Thoracic aorta (tissue), 2 donors: ENCODE measurements around the gene KLHL11. TPM values are rescaled to one million over a fixed set of nuclear protein-coding genes. Genes with fewer than 3 reads are reported as not detected.

ENCODE experiments used
- ATAC-seq: fragments of 150-250 bp; one replicate; pipeline ENCODE4 v1.8.0; 2017; ENCODE audit warnings: low read depth; ENCODE audit not compliant: insufficient number of reproducible peaks, low FRiP score
- DNase-seq: peaks from one replicate; pipeline ENCODE4 v3.0.0-alpha.2; 2020; ENCODE audit warnings: low spot score
- H3K27ac ChIP-seq, 2 donors: fragments of 200-600 bp; sonication (generic); 1 replicate in 1 of 2; 2 replicates in 1 of 2; pipeline ENCODE4 v1.5.1; 2016; ENCODE audit warnings: mild to moderate bottlenecking in 2 of 2, moderate library complexity in 2 of 2
- H3K27me3 ChIP-seq: fragments of 200-600 bp; sonication (generic); replicated peaks from 2 replicates; pipeline ENCODE4 v1.6.0; 2016; ENCODE audit warnings: mild to moderate bottlenecking; ENCODE audit not compliant: insufficient read depth
- H3K36me3 ChIP-seq: fragments of 200-600 bp; sonication (generic); one replicate; pipeline ENCODE4 v1.5.1; 2016
- H3K4me1 ChIP-seq, 2 donors: fragments of 200-600 bp; sonication (generic); 1 replicate in 1 of 2; 2 replicates in 1 of 2; pipeline versions ENCODE4 v1.5.1 to v1.6.0; 2016; ENCODE audit warnings: low read depth in 2 of 2, mild to moderate bottlenecking in 1 of 2; ENCODE audit not compliant: control insufficient read depth in 1 of 2
- H3K4me3 ChIP-seq: fragments of 200-600 bp; sonication (generic); 2 replicates; pipeline ENCODE4 v1.5.1; 2016; ENCODE audit warnings: mild to moderate bottlenecking
- H3K9me3 ChIP-seq: fragments of 200-600 bp; sonication (generic); 2 replicates; pipeline ENCODE4 v1.5.1; 2016
- total RNA-seq, 2 donors: library from RNA; depleted of rRNA; stranded (reverse); fragments of >200 nt; gene quantifications; one replicate each; pipeline versions ENCODE4 v1.1.0 to v1.2.3, GENCODE V29; 2016
- TF ChIP-seq, protein P1 (sequence below): fragments of 200-600 bp; sonication (generic); IDR thresholded peaks from one replicate; pipeline ENCODE4 v1.5.1; 2019; ENCODE audit warnings: antibody characterized with exemption

The KLHL11 gene
- total RNA-seq, 2 donors from 2014 or later: 22.6 to 28.6 TPM

DNA sequence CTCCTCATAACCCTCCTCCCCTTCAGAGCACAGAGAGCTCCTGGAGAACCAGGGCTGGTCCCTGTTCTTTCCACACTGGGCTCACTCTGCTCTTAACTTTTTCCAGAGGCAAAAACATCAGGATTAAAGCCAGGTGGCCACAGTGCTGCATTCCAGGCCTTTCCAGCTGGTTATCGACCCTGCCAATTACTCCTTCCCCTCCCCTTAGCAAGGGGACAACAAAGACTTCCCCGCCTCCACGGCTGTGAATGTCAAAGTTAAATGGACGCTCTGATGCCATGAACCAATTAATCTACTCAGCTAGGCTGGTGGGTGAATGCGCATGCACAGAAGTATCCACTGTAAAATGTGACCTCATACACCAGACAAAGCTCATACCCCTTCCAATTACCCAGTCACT is 30.4 kb upstream of the KLHL11 start:
- peaks cover 0 to 13% of the 10 kb centered on the region in 2 donors for H3K4me1 ChIP-seq
- H3K27ac ChIP-seq: peak overlapping the region in 1 of 2 donors; percentile 30
- H3K27me3 ChIP-seq: no peaks in the 10 kb centered on the region
- ATAC-seq: no peak
- no peak for DNase-seq
- peaks cover 62% of the 10 kb centered on the region for H3K36me3 ChIP-seq
- H3K9me3 ChIP-seq: no peaks in the 10 kb centered on the region
- H3K4me3 ChIP-seq: no peak overlapping the region
- TF ChIP-seq, protein P1, sequence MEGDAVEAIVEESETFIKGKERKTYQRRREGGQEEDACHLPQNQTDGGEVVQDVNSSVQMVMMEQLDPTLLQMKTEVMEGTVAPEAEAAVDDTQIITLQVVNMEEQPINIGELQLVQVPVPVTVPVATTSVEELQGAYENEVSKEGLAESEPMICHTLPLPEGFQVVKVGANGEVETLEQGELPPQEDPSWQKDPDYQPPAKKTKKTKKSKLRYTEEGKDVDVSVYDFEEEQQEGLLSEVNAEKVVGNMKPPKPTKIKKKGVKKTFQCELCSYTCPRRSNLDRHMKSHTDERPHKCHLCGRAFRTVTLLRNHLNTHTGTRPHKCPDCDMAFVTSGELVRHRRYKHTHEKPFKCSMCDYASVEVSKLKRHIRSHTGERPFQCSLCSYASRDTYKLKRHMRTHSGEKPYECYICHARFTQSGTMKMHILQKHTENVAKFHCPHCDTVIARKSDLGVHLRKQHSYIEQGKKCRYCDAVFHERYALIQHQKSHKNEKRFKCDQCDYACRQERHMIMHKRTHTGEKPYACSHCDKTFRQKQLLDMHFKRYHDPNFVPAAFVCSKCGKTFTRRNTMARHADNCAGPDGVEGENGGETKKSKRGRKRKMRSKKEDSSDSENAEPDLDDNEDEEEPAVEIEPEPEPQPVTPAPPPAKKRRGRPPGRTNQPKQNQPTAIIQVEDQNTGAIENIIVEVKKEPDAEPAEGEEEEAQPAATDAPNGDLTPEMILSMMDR: no peak

GRCh38 chr17:41894791-41895331 is 29.6 kb upstream of the KLHL11 start:
- DNase-seq (no peak), ATAC-seq (no peak)
- Histone ChIP-seq H3K4me3 (no peak overlapping the region), H3K4me1 (peaks cover 0 to 13% of the 10 kb centered on the region in 2 donors), H3K9me3 (no peaks in the 10 kb centered on the region), H3K27ac (peak overlapping the region in 1 of 2 donors; percentile 30), H3K36me3 (peaks cover 67% of the 10 kb centered on the region), H3K27me3 (no peaks in the 10 kb centered on the region)
- TF ChIP-seq, protein P1: no peak

- no peak for DNase-seq
- no peak for ATAC-seq
- peaks cover 70% of the 10 kb centered on the region for H3K36me3 ChIP-seq
- no peaks in the 10 kb centered on the region for H3K9me3 ChIP-seq
- TF ChIP-seq, protein P1: no peak
- no peak overlapping the region for H3K27ac ChIP-seq
- H3K27me3 ChIP-seq: no peaks in the 10 kb centered on the region
- peaks cover 0 to 13% of the 10 kb centered on the region in 2 donors for H3K4me1 ChIP-seq
- H3K4me3 ChIP-seq: no peak overlapping the region
These were observed 28.2 kb upstream of the KLHL11 start for GRCh38 chr17:41893384-41893783.

GRCh38 chr17:41892021-41892376 is 26.8 kb upstream of the KLHL11 start:
- ATAC-seq: no peak
- TF ChIP-seq, protein P1: no peak
- Histone ChIP-seq H3K27ac (no peak overlapping the region), H3K9me3 (no peaks in the 10 kb centered on the region), H3K27me3 (no peaks in the 10 kb centered on the region), H3K4me1 (peaks cover 0 to 13% of the 10 kb centered on the region in 2 donors), H3K4me3 (no peak overlapping the region), H3K36me3 (peaks cover 68% of the 10 kb centered on the region)
- no peak for DNase-seq

- DNase-seq: no peak
- Histone ChIP-seq H3K4me1 (peaks cover 0 to 13% of the 10 kb centered on the region in 2 donors), H3K27me3 (no peaks in the 10 kb centered on the region), H3K4me3 (no peak overlapping the region), H3K36me3 (peaks cover 71% of the 10 kb centered on the region), H3K9me3 (no peaks in the 10 kb centered on the region), H3K27ac (no peak overlapping the region)
- ATAC-seq: no peak
- TF ChIP-seq, protein P1: no peak
These were observed 26.2 kb upstream of the KLHL11 start for GRCh38 chr17:41891135-41892020.
